Measurements from ENCODE around the gene USHBP1. TPM values are rescaled to one million over a fixed set of nuclear protein-coding genes. Genes with fewer than 3 reads are reported as not detected.
A peak's percentile ranks its signal among the peaks of the same experiment; 100 is the strongest.

USHBP1 gene
- total RNA-seq, 4 donors from 2014 or later = 0.79 to 1.2 (median 0.96) TPM; not detected in 1

- WGBS, 2 donors (ENCODE audit: low coverage in 1 of 2) = 33% methylated on average over 16 of the region's 16 CpGs; no CpG with 5 or more reads in 1 of the 2 donors
- TF ChIP-seq POLR2A (IDR thresholded peaks at IDR 0.05) = no peak
- no peak for TF ChIP-seq POLR2AphosphoS5 (IDR thresholded peaks at IDR 0.05)
- TF ChIP-seq, protein P1, sequence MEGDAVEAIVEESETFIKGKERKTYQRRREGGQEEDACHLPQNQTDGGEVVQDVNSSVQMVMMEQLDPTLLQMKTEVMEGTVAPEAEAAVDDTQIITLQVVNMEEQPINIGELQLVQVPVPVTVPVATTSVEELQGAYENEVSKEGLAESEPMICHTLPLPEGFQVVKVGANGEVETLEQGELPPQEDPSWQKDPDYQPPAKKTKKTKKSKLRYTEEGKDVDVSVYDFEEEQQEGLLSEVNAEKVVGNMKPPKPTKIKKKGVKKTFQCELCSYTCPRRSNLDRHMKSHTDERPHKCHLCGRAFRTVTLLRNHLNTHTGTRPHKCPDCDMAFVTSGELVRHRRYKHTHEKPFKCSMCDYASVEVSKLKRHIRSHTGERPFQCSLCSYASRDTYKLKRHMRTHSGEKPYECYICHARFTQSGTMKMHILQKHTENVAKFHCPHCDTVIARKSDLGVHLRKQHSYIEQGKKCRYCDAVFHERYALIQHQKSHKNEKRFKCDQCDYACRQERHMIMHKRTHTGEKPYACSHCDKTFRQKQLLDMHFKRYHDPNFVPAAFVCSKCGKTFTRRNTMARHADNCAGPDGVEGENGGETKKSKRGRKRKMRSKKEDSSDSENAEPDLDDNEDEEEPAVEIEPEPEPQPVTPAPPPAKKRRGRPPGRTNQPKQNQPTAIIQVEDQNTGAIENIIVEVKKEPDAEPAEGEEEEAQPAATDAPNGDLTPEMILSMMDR (IDR thresholded peaks at IDR 0.05) = no peak
- TF ChIP-seq EP300 (IDR thresholded peaks at IDR 0.05; ENCODE audit: low read depth) = no peak
- Histone ChIP-seq H3K4me3 (peak overlapping the region; percentile 44 to 80 (median 68)), H3K4me1 (peaks cover 4 to 18% (median 12%) of the 10 kb centered on the region in 4 donors), H3K36me3 (peaks cover 0 to 22% (median 9%) of the 10 kb centered on the region in 4 donors), H3K27me3 (no peaks in the 10 kb centered on the region), H3K27ac (peak overlapping the region; percentile 85 to 94 (median 91)), H3K9me3 (no peaks in the 10 kb centered on the region)
- no peak for DNase-seq
- intact Hi-C loops (cut with DNase I; ENCODE audit: low total_unique reads) (no loop called here), in situ Hi-C loops (cut with MboI; ENCODE audit: low pct_ligation_motif_present in 1 of 4, low pct_unique_long_range_greater_than_20kb in 1 of 4, low sequenced_read_pairs in 3 of 4) (loop anchor here in 1 of 4 donors (10.0 kb wide), 1 partner anchor 70 kb away; the partner anchor contains the start of gene ANKLE1)
Observed at GRCh38 chr19:17214508-17215126, 49.9 kb downstream of the USHBP1 start.

GRCh38 chr19:17213334-17213733 is 51.2 kb downstream of the USHBP1 start:
- H3K36me3 ChIP-seq = peaks cover 0 to 22% (median 9%) of the 10 kb centered on the region in 4 donors
- H3K4me1 ChIP-seq = peaks cover 4 to 18% (median 12%) of the 10 kb centered on the region in 4 donors
- in situ Hi-C loops (cut with MboI; ENCODE audit: low pct_ligation_motif_present in 1 of 4, low pct_unique_long_range_greater_than_20kb in 1 of 4, low sequenced_read_pairs in 3 of 4) (loop anchor here in 1 of 4 donors (10.0 kb wide), 1 partner anchor 71 kb away; the partner anchor contains the start of gene ANKLE1), intact Hi-C loops (cut with DNase I; ENCODE audit: low total_unique reads) (no loop called here)
- 96% methylated on average over 4 of the region's 5 CpGs; no CpG with 5 or more reads in 1 of the 2 donors for WGBS, 2 donors (ENCODE audit: low coverage in 1 of 2)
- H3K27me3 ChIP-seq = no peaks in the 10 kb centered on the region
- H3K9me3 ChIP-seq = no peaks in the 10 kb centered on the region
- no peak overlapping the region for H3K4me3 ChIP-seq
- H3K27ac ChIP-seq = no peak overlapping the region
- DNase-seq = no peak
- TF ChIP-seq, protein P1 (IDR thresholded peaks at IDR 0.05) = no peak
- TF ChIP-seq POLR2AphosphoS5 (IDR thresholded peaks at IDR 0.05) = no peak

DNA sequence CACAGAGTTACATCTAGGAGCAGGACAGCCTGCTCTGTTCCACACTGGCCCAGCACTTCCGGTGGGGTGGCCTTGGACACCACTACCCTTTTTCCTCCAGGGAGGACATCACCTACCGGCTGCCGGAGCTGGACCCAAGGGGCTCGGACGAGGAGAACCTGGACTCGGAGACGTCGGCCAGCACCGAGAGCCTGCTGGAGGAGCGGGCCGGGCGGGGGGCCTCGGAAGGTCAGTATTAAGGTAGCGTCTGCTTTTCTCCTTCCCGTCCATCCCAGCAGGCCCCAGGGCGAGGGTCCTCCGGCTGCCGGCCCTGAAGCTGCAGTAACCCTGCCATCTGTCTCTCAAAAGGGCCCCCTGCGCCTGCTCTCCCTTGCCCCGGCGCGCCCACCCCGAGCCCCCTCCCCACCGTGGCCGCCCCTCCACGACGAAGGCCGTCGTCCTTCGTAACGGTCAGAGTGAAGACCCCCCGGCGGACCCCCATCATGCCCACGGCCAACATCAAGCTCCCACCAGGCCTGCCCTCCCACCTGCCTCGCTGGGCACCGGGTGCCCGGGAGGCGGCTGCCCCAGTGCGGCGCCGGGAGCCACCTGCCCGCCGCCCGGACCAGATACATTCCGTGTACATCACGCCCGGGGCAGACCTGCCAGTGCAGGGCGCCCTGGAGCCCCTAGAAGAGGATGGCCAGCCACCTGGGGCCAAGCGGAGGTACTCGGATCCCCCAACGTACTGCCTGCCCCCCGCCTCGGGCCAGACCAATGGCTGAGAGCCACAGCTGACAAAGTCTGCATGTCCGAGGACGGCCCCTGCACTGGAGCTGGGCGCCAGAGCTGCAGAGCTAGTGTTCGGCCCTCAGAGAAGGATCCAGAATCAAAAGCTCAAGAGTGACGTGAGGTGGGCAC is 52.7 kb downstream of the USHBP1 start:
- Histone ChIP-seq H3K27ac (no peak overlapping the region), H3K4me1 (peaks cover 4 to 18% (median 12%) of the 10 kb centered on the region in 4 donors), H3K27me3 (no peaks in the 10 kb centered on the region), H3K4me3 (no peak overlapping the region), H3K36me3 (peaks cover 0 to 10% (median 4%) of the 10 kb centered on the region in 4 donors), H3K9me3 (no peaks in the 10 kb centered on the region)
- WGBS, 2 donors (ENCODE audit: low coverage in 1 of 2) = 87 to 93% methylated on average over 3 to 44 of the region's 58 CpGs
- TF ChIP-seq, protein P1 (IDR thresholded peaks at IDR 0.05) = no peak
- TF ChIP-seq POLR2A (IDR thresholded peaks at IDR 0.05) (no peak), EP300 (IDR thresholded peaks at IDR 0.05; ENCODE audit: low read depth) (no peak), POLR2AphosphoS5 (IDR thresholded peaks at IDR 0.05) (no peak)
- DNase-seq = no peak
- intact Hi-C loops (cut with DNase I; ENCODE audit: low total_unique reads) (no loop called here), in situ Hi-C loops (cut with MboI; ENCODE audit: low pct_ligation_motif_present in 1 of 4, low pct_unique_long_range_greater_than_20kb in 1 of 4, low sequenced_read_pairs in 3 of 4) (loop anchor here in 1 of 4 donors (10.0 kb wide), 1 partner anchor 73 kb away; the partner anchor contains the start of gene ANKLE1)

- no peaks in the 10 kb centered on the region for H3K27me3 ChIP-seq
- H3K27ac ChIP-seq = no peak overlapping the region
- DNase-seq = no peak
- in situ Hi-C loops (cut with MboI; ENCODE audit: low pct_ligation_motif_present in 1 of 4, low pct_unique_long_range_greater_than_20kb in 1 of 4, low sequenced_read_pairs in 3 of 4) (loop anchor here in 1 of 4 donors (10.0 kb wide), 1 partner anchor 75 kb away; the partner anchor contains the start of gene ANKLE1), intact Hi-C loops (cut with DNase I; ENCODE audit: low total_unique reads) (no loop called here)
- WGBS, 2 donors (ENCODE audit: low coverage in 1 of 2) = 82% methylated on average over 10 of the region's 14 CpGs; no CpG with 5 or more reads in 1 of the 2 donors
- no peak overlapping the region for H3K4me3 ChIP-seq
- H3K36me3 ChIP-seq = peaks cover 0 to 10% (median 4%) of the 10 kb centered on the region in 4 donors
- H3K4me1 ChIP-seq = peaks cover 0 to 10% (median 5%) of the 10 kb centered on the region in 4 donors
- H3K9me3 ChIP-seq = no peaks in the 10 kb centered on the region
- TF ChIP-seq POLR2AphosphoS5 (IDR thresholded peaks at IDR 0.05) (no peak), POLR2A (IDR thresholded peaks at IDR 0.05) (no peak), EP300 (IDR thresholded peaks at IDR 0.05; ENCODE audit: low read depth) (no peak)
- TF ChIP-seq, protein P1 (IDR thresholded peaks at IDR 0.05) = no peak
Observed at GRCh38 chr19:17210296-17210695, 54.2 kb downstream of the USHBP1 start.

Measured in transverse colon (tissue), 4 donors.